Inferior parietal cortex (tissue), 1 donor: Measurements from ENCODE around the gene ADGRF1.
"Not testable (repeated sequence)": the region's sequence is repeated elsewhere in the genome, so short reads cannot be mapped to it uniquely, and the experiment has no call there.

Source experiments
- DNase-seq: peaks from one replicate; pipeline ENCODE4 v3.0.0-alpha.2; 2016; ENCODE audit errors: extremely low spot score

ADGRF1 gene

GRCh38 chr6:47061309-47062300 is 19.5 kb upstream of the ADGRF1 start:
- DNase-seq: no peak

- DNase-seq: no peak
Measured at GRCh38 chr6:47059216-47059885, 17.2 kb upstream of the ADGRF1 start.

DNA sequence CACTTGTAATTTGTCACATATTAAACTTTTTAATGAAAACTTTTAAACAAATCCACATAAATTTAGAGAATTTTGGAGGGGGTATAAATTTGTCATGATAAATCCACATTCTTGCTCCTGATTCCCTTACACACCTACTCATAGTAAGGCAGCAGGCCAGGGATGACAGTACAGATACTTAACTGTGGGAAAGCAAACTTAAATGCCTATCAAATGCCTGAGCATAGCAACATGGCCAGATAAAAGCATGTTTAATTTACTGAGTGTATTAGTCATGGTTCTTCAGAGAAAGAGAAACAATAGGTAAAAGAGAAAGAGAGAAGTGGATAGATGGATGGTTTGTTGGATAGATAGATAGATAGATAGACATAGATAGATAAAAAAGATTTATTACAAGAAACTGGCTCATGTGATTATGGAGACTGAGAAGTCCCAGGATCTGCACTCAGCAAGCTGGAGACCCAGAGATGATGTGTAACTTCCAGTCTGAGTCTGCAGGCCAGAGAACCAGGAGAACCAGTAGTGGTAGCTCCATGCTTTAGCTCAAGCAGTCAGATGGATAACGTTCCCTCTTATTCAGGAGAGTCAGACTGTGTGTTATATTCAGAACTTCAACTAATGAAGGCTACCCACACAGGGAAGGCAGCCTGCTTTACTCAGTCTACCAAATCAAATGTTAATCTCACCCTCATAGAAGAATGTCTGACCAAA is 15.9 kb upstream of the ADGRF1 start:
- DNase-seq: no peak

GRCh38 chr6:47056832-47057231 is 14.7 kb upstream of the ADGRF1 start:
- DNase-seq: no peak

GRCh38 chr6:47054302-47054701 is 12.2 kb upstream of the ADGRF1 start:
- not testable (repeated sequence) for DNase-seq

- DNase-seq: no peak
Measured at GRCh38 chr6:47048638-47049037, 6.5 kb upstream of the ADGRF1 start.

- DNase-seq: peak; percentile 83
Measured at GRCh38 chr6:47047479-47048407, 5.6 kb upstream of the ADGRF1 start.

DNA sequence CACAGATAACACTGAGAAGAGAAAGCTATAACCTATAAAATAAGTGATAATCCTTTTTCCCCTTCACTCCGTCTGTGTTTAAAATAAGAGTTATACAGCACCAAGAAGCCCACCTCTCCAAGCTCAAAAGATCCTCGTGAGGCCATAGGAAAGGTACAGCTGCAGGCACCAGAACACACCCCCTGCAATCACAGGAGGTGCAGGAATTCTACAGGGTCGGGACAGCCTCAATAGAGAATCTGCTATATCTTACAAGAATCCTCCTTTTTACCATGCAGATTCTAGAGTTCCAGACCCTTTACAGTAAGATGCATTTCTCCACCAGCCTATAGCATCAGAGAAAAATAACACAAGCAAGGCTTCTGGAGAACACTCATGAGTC is 5.0 kb upstream of the ADGRF1 start:
- no peak for DNase-seq

DNA sequence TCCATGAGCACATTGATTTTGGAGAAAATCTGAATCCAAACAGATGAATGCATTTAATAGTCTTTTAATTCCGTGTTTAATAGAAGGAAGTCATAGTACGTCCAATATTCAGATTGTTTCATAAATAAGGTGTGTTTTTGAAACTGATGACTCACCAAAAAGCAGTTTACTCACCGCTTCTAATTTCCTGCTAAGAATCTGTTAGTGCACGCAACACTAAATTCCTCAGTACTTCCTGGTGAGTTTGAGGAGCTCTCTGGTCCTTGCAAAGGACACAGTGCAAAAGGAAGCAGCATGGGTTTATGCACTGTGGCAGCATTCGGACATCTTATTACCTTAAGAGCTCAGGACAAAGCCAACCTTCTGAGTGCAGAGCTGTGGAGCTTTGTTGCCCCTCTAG is 2.3 kb upstream of the ADGRF1 start:
- no peak for DNase-seq

GRCh38 chr6:47043286-47043685 is 1.2 kb upstream of the ADGRF1 start:
- no peak for DNase-seq

DNA sequence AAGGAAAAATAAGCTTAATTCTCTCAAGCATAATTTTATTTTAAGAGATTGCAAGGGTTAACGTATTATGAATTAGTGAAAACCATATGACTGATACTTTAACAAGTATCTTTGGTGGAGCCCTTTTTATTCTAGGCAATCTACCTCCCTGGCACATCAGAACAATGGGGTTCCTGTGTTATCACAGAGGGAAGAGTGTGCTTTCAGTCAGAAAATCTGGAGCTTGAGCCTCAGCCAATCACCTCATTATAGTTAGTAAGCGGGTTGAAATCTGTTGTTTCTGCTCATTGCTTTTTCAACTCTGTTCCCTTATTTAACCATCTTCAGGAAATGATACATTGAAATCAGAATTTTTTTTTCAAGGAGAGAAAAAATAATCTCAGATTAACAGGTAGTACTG is 391 bp downstream of the ADGRF1 start:
- no peak for DNase-seq

DNA sequence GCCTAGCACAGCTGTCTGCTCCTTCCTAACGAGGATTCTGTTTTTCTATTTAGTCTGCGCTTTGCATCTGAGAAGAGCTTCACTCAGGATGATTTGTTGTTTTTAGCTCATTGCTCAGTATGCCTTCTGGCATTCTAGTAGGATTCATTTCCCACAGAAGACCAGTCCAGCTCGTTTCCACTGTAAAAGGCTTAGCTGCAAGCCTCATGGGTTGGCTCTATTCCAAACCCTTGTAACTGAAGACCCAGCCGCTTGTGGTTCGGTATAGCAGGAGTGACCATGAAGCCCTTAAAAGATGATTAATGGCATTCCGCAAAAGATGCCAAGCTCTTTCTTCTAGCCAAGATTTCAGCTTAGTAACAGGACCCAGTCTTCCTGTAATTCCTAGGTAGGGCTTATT is 7.2 kb downstream of the ADGRF1 start:
- DNase-seq: peak; percentile 29

DNA sequence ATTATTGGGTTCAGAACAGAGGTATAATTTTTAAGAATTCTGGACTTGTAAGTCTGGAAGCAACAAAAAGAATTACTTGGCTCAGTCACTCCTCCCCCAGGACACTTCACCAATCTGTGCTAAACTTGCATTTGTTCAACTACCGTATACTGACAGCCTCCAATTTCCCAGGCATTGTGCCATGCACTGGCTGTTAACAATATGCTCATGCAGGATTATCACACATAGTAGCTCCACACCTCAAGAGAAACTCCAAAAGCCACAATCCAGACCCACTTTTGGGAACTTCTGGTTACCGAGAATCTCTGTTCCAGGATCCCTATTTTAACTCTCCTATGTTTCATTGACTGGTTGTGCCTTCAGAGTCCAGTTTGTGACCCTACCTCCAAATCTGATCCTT is 7.7 kb downstream of the ADGRF1 start:
- DNase-seq: peak; percentile 21

- DNase-seq: no peak
Measured at GRCh38 chr6:47032974-47033765, 9.0 kb downstream of the ADGRF1 start.

DNA sequence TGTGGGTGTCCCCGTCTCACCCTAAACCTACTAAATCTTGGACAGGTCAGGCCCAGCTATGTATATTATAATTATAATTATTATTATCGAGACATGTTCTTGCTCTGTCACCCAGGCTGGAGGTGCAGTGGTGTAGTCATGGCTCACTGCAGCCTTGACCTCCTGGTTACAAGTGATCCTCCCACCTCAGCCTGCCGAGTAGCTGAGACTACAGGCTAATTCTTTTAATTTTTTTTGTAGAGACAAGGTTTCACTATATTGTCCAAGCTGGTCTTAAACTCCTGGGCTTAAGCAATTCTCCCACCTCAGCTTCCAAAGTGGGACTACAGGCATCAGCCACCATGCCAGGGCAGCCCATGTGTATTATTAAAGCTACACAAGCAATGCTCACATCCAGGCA is 10.5 kb downstream of the ADGRF1 start:
- no peak for DNase-seq

DNA sequence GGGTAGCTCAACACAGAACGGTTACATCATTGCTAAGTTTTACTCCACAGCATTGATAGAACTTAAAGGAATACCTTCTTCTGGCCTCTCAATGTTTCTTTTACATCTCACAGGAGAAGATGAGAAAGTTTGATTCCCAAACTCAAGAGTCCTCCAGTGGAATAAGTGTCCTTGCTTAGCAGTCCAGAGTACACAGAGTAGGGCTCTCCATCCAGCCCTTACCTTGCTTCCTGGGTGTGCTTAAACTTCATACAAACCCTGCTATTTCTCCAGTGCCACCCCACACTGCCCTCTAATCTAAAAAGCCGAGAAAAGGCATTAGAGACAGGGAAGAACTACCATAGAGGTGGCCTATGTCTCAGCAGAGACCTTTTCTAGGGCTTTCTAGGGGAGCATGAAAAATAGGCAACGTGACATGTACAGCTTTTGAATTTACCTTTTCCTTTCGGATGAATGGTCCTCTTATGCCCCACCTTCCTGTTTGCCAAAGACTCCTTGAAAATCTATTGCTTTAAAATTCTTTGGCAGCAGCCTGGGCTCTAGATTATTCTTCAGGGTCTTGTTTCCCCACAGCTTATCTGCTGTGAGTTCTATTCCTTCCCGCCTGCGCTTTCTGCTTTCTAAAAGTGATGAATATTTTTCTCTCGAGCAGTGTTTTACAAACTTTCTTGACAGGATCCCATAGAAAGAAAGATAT is 12.1 kb downstream of the ADGRF1 start:
- no peak for DNase-seq

GRCh38 chr6:47028835-47029360 is 13.2 kb downstream of the ADGRF1 start:
- no peak for DNase-seq

DNA sequence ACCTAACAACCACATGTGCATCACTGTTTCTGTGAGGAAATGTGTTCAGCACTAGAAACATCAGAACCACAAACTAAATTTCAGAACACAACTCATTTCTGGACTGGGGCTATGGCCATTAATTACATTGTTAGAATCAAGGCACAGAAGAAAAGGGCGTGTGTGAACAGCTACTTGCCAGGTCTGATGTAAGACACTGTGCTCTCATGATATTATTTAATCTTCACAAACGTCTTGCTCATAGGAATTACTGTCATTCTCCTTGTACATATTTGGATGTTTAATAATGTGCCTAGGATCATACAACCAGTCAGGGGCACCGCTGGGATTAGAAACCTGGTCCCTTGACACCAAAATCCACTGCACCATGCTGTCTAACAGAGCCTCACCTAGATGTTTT is 14.8 kb downstream of the ADGRF1 start:
- DNase-seq: no peak

- DNase-seq: no peak
Measured at GRCh38 chr6:47026679-47027078, 15.5 kb downstream of the ADGRF1 start.

- DNase-seq: no peak
Measured at GRCh38 chr6:47023573-47023972, 18.6 kb downstream of the ADGRF1 start.
